Esophagus squamous epithelium (tissue), 4 donors: ENCODE data around the gene SPRY1.

Source experiments
- POLR2A ChIP-seq, 4 donors: fragments of 450-650 bp; IDR thresholded peaks; one replicate each; pipeline ENCODE4 v1.6.1; 2017; ENCODE audit warnings: antibody characterized with exemption in 4 of 4, mild to moderate bottlenecking in 4 of 4, moderate library complexity in 3 of 4
- TF ChIP-seq, protein P1 (sequence below), 6 experiments: fragments of 450-650 bp in 4 of 6; fragments of 200-600 bp in 2 of 6; sonication (generic) in 2 of 6; IDR thresholded peaks; one replicate each; pipeline ENCODE4 v1.5.1; 2016 to 2019; ENCODE audit warnings: antibody characterized with exemption in 6 of 6, mild to moderate bottlenecking in 4 of 6, moderate library complexity in 4 of 6

GRCh38 chr4:123366144-123366748, 30.3 kb upstream of the SPRY1 start:
- TF ChIP-seq POLR2A (IDR thresholded peaks at IDR 0.05) = no peak
- TF ChIP-seq, protein P1, sequence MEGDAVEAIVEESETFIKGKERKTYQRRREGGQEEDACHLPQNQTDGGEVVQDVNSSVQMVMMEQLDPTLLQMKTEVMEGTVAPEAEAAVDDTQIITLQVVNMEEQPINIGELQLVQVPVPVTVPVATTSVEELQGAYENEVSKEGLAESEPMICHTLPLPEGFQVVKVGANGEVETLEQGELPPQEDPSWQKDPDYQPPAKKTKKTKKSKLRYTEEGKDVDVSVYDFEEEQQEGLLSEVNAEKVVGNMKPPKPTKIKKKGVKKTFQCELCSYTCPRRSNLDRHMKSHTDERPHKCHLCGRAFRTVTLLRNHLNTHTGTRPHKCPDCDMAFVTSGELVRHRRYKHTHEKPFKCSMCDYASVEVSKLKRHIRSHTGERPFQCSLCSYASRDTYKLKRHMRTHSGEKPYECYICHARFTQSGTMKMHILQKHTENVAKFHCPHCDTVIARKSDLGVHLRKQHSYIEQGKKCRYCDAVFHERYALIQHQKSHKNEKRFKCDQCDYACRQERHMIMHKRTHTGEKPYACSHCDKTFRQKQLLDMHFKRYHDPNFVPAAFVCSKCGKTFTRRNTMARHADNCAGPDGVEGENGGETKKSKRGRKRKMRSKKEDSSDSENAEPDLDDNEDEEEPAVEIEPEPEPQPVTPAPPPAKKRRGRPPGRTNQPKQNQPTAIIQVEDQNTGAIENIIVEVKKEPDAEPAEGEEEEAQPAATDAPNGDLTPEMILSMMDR (IDR thresholded peaks at IDR 0.05) = no peak
